ENCODE measurements around the gene PHACTR3.

GRCh38 chr20:59647271-59647670 is 42.9 kb downstream of the PHACTR3 start:
- TF ChIP-seq REST (IDR thresholded peaks at IDR 0.05; ENCODE audit: insufficient read depth in 1 of 2, low read depth in 2 of 2, low read length in 1 of 2) (no peak), SIN3A (IDR thresholded peaks at IDR 0.05; ENCODE audit: borderline replicate concordance, insufficient read depth, low read depth, low read length) (no peak), POLR2AphosphoS5 (IDR thresholded peaks at IDR 0.05; ENCODE audit: low read depth, low read length) (no peak)
- TF ChIP-seq, protein P1, sequence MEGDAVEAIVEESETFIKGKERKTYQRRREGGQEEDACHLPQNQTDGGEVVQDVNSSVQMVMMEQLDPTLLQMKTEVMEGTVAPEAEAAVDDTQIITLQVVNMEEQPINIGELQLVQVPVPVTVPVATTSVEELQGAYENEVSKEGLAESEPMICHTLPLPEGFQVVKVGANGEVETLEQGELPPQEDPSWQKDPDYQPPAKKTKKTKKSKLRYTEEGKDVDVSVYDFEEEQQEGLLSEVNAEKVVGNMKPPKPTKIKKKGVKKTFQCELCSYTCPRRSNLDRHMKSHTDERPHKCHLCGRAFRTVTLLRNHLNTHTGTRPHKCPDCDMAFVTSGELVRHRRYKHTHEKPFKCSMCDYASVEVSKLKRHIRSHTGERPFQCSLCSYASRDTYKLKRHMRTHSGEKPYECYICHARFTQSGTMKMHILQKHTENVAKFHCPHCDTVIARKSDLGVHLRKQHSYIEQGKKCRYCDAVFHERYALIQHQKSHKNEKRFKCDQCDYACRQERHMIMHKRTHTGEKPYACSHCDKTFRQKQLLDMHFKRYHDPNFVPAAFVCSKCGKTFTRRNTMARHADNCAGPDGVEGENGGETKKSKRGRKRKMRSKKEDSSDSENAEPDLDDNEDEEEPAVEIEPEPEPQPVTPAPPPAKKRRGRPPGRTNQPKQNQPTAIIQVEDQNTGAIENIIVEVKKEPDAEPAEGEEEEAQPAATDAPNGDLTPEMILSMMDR (IDR thresholded peaks at IDR 0.05), result no peak
